SH-SY5Y (cell line): Measurements from ENCODE around the gene RRBP1.

Source experiments
- GATA2 ChIP-seq: IDR thresholded peaks from 2 replicates; pipeline ENCODE4 v1.6.1; 2011; ENCODE audit warnings: mild to moderate bottlenecking, low read depth, low read length
- GATA3 ChIP-seq: IDR thresholded peaks from 2 replicates; pipeline ENCODE4 v1.6.1; 2011; ENCODE audit warnings: low read depth, mild to moderate bottlenecking, low read length, moderate library complexity

DNA sequence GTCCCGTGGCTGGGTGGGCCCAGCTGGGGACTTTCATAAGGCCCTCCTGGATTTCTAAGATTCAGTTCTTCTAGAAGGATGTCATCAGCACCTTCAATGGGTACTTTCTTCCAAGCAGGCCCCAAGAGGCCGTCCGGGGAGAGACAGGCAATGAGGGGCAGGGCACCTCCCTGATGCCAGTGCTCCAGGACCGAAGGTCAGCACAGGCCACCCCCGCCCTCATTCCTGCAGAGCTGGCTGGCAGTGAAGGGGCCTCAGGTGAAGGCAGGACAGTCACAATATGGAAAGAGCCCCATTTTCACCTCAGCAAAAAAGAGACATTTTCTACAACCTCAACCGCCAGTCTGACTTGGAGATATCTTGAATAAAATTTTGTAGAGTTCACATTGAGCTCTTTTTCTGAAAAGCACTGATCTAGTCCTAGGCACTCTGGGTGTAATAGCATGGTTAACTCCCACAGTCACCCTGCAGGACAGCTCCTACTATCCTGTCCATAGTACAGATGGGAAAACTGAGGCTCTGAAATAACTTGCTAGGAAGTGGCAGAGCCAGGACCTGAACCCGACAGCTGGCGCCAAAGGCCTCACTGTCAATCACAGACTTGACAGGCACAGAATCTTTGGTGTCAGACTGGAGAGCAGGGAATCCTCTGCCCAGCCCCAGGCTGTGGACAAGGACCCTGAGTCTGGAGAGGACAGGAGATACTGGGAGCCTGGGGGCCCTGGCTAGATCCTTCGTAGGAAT, 50.3 kb downstream of the RRBP1 start:
- TF ChIP-seq GATA3 = no peak
- no peak for TF ChIP-seq GATA2
